Psoas muscle (tissue), 8 donors: ENCODE data around the gene PPP1R11. TPM values are rescaled to one million over a fixed set of nuclear protein-coding genes. Genes with fewer than 3 reads are reported as not detected.
"Not testable (repeated sequence)": the region's sequence is repeated elsewhere in the genome, so short reads cannot be mapped to it uniquely, and the experiment has no call there.

ENCODE experiments used
- ATAC-seq, 4 donors: fragments of 200-7000 bp; cut with Tn5 transposase; one replicate each; pipeline ENCODE4 v1.9.1; 2020; ENCODE audit warnings: moderate library complexity in 3 of 4, mild to moderate bottlenecking in 2 of 4
- DNase-seq, 2 donors: peaks; one replicate each; pipeline ENCODE4 v3.0.0-alpha.2; 2020
- H3K27ac ChIP-seq: fragments of 200-600 bp; one replicate; pipeline ENCODE4 v1.8.0; 2022
- H3K27me3 ChIP-seq, 3 donors: fragments of 200-600 bp in 1 of 3; one replicate each; pipeline versions ENCODE4 v1.6.1 to v1.8.0; 2013 to 2022; ENCODE audit warnings: low read length in 2 of 3, mild to moderate bottlenecking in 2 of 3, moderate library complexity in 1 of 3; ENCODE audit not compliant: insufficient read depth in 3 of 3
- H3K36me3 ChIP-seq, 2 donors: fragments of 200-600 bp in 1 of 2; one replicate each; pipeline versions ENCODE4 v1.6.1 to v1.8.0; 2013 to 2022; ENCODE audit warnings: low read depth in 1 of 2, mild to moderate bottlenecking in 1 of 2, moderate library complexity in 1 of 2; ENCODE audit not compliant: insufficient read depth in 1 of 2
- H3K4me1 ChIP-seq: fragments of 200-600 bp; one replicate; pipeline ENCODE4 v1.8.0; 2022
- H3K4me3 ChIP-seq: fragments of 200-600 bp; one replicate; pipeline ENCODE4 v1.8.0; 2022; ENCODE audit warnings: mild to moderate bottlenecking
- H3K9me3 ChIP-seq: fragments of 200-600 bp; one replicate; pipeline ENCODE4 v1.8.0; 2022
- WGBS, 3 donors: extraction: QIAGEN DNeasy Blood & Tissue Kit; methylation state at CpG; one replicate each; pipeline versions ENCODE4 v1.1.6 to v1.1.7; 2013; 5-methylcytosine and 5-hydroxymethylcytosine counted together
- intact Hi-C, 2 donors: fragments of 100-400 bp; cut with DNase I; formaldehyde crosslinking; loops; one replicate each; pipeline versions ENCODE4 v1.11.0 to v1.14.2; 2022
- polyA plus RNA-seq, 3 donors: library from polyadenylated mRNA; stranded (reverse); fragments of 200-250 nt; gene quantifications; one replicate each; pipeline ENCODE4 v1.2.3, GENCODE V29; 2013
- total RNA-seq, 4 donors: library from RNA; stranded (reverse); fragmentation: NEBNext Ultra II Directional in 2 of 4; extraction: Animal tissue kit (Norgen Biotek cat#: 25700) in 2 of 4; gene quantifications; one replicate each; pipeline versions ENCODE4 v1.2.1 to v1.2.4, GENCODE V29; 2021 to 2023
- TF ChIP-seq, protein P1 (sequence below): fragments of 200-600 bp; IDR thresholded peaks from one replicate; pipeline ENCODE4 v1.8.0; 2022; ENCODE audit warnings: antibody characterized with exemption
- donor health status: healthy with polysubstance abuse.
- donor health status: DM: no; HTN: no; CAD: no; lungs with moderate emphysema.
- donor health status: Bipolar disorder and iron deficiency.
- donor health status: healthy.
- donor health status: DM: yes; HTN: yes; CAD: no.
- donor health status: DM: no; HTN: no; CAD: no.
- donor health status: DM: no; HTN: no; CAD: no.
- donor health status: DM: yes; HTN: yes; CAD: no.

The PPP1R11 gene
- total and polyA plus RNA-seq, 7 donors: 31.9 to 81.2 (median 48.5) TPM

DNA sequence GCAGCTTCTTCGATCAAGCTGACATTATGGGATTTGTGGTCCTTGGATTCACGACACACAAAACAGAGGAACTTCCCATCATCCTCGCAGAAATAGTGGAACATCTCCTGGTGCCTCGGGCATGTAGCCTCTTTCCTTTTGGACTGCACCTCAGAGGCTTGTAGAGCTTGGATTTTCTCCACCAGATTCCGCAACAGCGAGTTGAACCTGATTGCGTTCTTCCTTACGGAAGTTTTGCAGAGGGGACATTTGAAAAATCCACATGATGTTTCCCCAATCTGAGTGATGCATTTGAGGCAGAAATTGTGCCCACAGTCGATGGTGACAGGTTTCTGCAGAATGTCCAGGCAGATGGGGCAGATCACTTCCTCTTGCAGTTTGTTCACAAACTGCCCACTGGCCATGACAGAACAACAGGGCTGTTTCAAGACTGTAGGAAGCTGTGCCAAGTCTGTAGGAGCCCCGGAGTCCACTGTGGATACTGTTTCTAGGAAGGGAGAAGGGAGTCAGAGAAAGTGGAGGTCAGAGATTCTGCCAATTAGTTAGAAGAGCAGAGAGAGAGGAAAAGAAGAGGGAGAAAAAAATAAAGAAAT, 45.5 kb downstream of the PPP1R11 start:
- ATAC-seq (no peak), DNase-seq (no peak)
- intact Hi-C loops: no loop called here
- 64 to 73% (median 68%) methylated on average over 10 of the region's 10 CpGs for WGBS, 3 donors
- no peaks in the 10 kb centered on the region for H3K9me3 ChIP-seq
- no peak overlapping the region for H3K27ac ChIP-seq
- peaks cover 0 to 69% (median 15%) of the 10 kb centered on the region in 3 donors for H3K27me3 ChIP-seq
- no peaks in the 10 kb centered on the region for H3K4me1 ChIP-seq
- TF ChIP-seq, protein P1, sequence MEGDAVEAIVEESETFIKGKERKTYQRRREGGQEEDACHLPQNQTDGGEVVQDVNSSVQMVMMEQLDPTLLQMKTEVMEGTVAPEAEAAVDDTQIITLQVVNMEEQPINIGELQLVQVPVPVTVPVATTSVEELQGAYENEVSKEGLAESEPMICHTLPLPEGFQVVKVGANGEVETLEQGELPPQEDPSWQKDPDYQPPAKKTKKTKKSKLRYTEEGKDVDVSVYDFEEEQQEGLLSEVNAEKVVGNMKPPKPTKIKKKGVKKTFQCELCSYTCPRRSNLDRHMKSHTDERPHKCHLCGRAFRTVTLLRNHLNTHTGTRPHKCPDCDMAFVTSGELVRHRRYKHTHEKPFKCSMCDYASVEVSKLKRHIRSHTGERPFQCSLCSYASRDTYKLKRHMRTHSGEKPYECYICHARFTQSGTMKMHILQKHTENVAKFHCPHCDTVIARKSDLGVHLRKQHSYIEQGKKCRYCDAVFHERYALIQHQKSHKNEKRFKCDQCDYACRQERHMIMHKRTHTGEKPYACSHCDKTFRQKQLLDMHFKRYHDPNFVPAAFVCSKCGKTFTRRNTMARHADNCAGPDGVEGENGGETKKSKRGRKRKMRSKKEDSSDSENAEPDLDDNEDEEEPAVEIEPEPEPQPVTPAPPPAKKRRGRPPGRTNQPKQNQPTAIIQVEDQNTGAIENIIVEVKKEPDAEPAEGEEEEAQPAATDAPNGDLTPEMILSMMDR: no peak
- H3K36me3 ChIP-seq: no peaks in the 10 kb centered on the region
- no peak overlapping the region for H3K4me3 ChIP-seq

DNA sequence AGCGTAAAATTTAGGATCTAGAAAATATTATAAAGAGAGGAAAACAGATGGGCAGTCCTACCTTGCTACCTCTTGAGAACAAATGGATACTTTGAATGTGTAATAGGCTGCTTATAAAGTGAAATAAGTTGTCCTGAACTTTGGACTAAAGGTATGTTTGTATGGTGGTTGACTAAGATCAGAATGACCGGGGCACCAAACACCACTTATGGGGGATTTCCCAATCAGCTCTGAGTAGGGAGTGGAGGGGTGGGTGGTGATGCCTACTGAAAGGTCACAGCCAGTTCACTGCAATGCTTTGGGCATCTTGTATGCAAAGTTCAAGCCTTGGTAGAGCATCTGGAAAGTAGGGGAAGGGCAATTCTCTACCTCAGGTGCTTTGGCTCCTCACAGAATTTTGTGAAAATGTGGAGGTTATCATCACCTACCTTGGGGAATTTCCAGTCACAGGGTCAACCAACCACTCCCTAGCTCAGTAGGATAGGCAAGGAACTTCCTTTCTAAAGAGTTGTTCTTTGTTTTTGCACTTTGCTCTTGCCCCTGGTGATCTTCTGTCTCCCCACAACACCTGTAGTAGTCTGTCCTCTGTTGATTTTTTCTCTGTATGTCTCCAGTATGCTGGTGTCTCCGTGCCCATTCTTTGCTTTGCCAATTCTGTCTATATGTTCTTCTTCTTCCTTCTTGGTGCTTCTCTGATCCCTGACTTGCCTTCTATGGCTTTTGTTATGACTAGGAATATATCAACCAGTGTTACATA, 46.2 kb downstream of the PPP1R11 start, which contains the start of gene TRIM31:
TRIM31 (minus strand) TSS at position 88 of the 757 bp plus-strand sequence. CDS start 285 bp downstream, outside the sequence.
- intact Hi-C loops: no loop called here
- no peak within 1 kb of the TSS for H3K4me3 ChIP-seq
- no peak within 1 kb of the TSS for H3K27ac ChIP-seq
- TF ChIP-seq, protein P1: no peak
- no peaks in the 10 kb centered on the region for H3K4me1 ChIP-seq
- no peaks in the 10 kb centered on the region for H3K9me3 ChIP-seq
- WGBS, 3 donors: 72 to 75% (median 74%) methylated on average over 3 of the region's 3 CpGs
- no peak for DNase-seq
- ATAC-seq: no peak
- H3K27me3 ChIP-seq: peaks cover 0 to 71% (median 15%) of the 10 kb centered on the region in 3 donors
- no peaks in the 10 kb centered on the region for H3K36me3 ChIP-seq

DNA sequence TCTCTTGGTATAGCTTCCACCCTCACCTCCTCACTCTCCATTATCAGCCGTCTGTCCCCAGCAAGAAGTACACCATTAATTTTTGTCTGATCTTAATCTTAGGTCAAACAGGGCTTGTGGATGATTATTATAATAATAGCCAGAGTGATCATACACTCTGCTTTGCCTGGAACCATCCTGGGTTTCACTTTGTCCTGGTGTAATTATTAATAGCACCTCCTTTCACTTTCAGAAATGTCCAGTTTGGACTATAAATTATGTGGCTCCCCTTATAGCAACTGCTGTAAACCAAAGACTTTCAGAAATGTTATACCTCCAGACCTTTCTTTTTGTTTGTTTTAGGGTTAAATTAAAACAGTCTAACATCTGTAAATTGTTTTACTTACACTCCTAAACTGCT, 46.8 kb downstream of the PPP1R11 start:
- intact Hi-C loops: no loop called here
- Histone ChIP-seq H3K27ac (no peak overlapping the region), H3K36me3 (no peaks in the 10 kb centered on the region), H3K4me1 (no peaks in the 10 kb centered on the region), H3K4me3 (no peak overlapping the region), H3K27me3 (peaks cover 0 to 67% (median 13%) of the 10 kb centered on the region in 3 donors), H3K9me3 (no peaks in the 10 kb centered on the region)
- 54 to 73% (median 63%) methylated on average over 1 of the region's 1 CpG for WGBS, 3 donors
- TF ChIP-seq, protein P1: no peak
- ATAC-seq (no peak), DNase-seq (no peak)

DNA sequence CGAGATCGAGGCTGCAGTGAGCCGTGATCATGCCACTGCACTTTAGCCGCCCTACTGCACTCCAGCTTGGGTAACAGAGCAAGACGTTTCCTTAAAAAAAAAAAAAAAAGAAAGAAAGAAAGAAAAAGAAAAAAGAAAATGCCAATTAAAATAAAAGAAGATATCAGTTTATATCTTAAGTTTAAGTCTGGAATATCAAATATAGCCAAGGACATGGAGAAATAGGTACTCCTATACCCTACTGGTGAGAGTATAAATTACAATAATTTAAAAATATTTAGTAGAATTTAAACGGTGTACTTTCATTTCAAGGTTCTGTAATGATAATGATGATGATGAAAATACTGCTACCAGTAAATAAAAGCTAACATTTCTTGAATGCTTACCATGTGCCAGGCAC, 49.7 kb downstream of the PPP1R11 start:
- intact Hi-C loops: loop anchor here in 1 of 2 donors (5.0 kb wide), 1 partner anchor 1994 kb away; the partner anchor contains the start of gene ZSCAN16
- TF ChIP-seq, protein P1: no peak
- 71 to 76% (median 73%) methylated on average over 6 of the region's 6 CpGs for WGBS, 3 donors
- H3K36me3 ChIP-seq: no peaks in the 10 kb centered on the region
- DNase-seq (no peak), ATAC-seq (no peak)
- H3K27me3 ChIP-seq: peaks cover 0 to 41% (median 4%) of the 10 kb centered on the region in 3 donors
- no peaks in the 10 kb centered on the region for H3K4me1 ChIP-seq
- H3K9me3 ChIP-seq: no peaks in the 10 kb centered on the region
- H3K27ac ChIP-seq: no peak overlapping the region
- no peak overlapping the region for H3K4me3 ChIP-seq

DNA sequence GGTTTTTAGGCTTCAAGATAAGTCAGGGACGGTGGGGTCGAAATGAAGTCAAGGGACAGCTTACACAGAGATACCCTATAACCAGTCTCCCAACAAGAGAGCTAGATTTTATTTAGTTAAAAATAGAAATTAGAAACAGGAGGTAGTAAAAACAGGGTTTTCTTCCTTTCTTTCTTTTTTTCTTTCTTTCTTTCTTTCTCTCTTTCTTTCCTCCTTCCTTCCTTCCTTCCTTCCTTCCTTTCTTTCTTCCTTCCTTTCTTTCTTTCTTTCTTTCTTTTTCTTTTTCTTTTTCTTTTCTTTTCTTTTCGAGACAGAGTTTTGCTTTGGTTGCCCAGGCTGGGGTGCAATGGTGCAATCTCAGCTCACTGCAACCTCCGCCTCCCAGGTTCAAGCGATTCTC, 51.7 kb downstream of the PPP1R11 start:
- not testable (repeated sequence) for H3K36me3 ChIP-seq, H3K9me3 ChIP-seq, H3K4me3 ChIP-seq, H3K27ac ChIP-seq, H3K4me1 ChIP-seq, DNase-seq, ATAC-seq
- peaks cover 0 to 23% (median 0%) of the 10 kb centered on the region in 3 donors for H3K27me3 ChIP-seq
- intact Hi-C loops: loop anchor here in 1 of 2 donors (5.0 kb wide), 1 partner anchor 1996 kb away; the partner anchor contains the start of gene ZSCAN16
- 90 to 91% (median 91%) methylated on average over 5 of the region's 5 CpGs for WGBS, 3 donors
